HepG2 (cell line): Measurements from ENCODE around the gene SLC10A1. TPM values are rescaled to one million over a fixed set of nuclear protein-coding genes. Genes with fewer than 3 reads are reported as not detected.

Experiments used
- ARHGAP35 ChIP-seq: sonication (generic); formaldehyde crosslinking; IDR thresholded peaks from 2 replicates; pipeline ENCODE4 v1.9.0; 2022; ENCODE audit warnings: mild to moderate bottlenecking, inconsistent platforms, moderate library complexity, missing genetic modification reagents, borderline replicate concordance
- BCL6 ChIP-seq: IDR thresholded peaks from 2 replicates; pipeline ENCODE4 v1.6.1; 2016; ENCODE audit warnings: missing genetic modification reagents, missing compliant biosample characterization
- ELF3 ChIP-seq: IDR thresholded peaks from 2 replicates; pipeline ENCODE4 v1.6.1; 2016; ENCODE audit warnings: missing genetic modification reagents, missing compliant biosample characterization
- HNRNPK ChIP-seq: fragments of 200-400 bp; formaldehyde crosslinking; IDR thresholded peaks from 2 replicates; pipeline ENCODE4 v1.6.1; 2018; ENCODE audit warnings: low read length, low read depth, moderate library complexity, mild to moderate bottlenecking; ENCODE audit not compliant: poor library complexity, severe bottlenecking
- HNRNPUL1 ChIP-seq: fragments of 200-400 bp; formaldehyde crosslinking; IDR thresholded peaks from 2 replicates; pipeline ENCODE4 v1.6.1; 2017; ENCODE audit warnings: low read depth, mild to moderate bottlenecking, low read length, moderate library complexity
- HOXA9 ChIP-seq: sonication (generic); formaldehyde crosslinking; IDR thresholded peaks from 2 replicates; pipeline ENCODE4 v1.8.1; 2022; ENCODE audit warnings: missing genetic modification reagents, mild to moderate bottlenecking, moderate library complexity, borderline replicate concordance
- KLF15 ChIP-seq: sonication (generic); formaldehyde crosslinking; IDR thresholded peaks from 2 replicates; pipeline ENCODE4 v1.8.1; 2023; ENCODE audit warnings: borderline replicate concordance, mild to moderate bottlenecking, inconsistent platforms, missing genetic modification reagents, mixed read lengths
- MIER3 ChIP-seq: IDR thresholded peaks from 2 replicates; pipeline ENCODE4 v1.6.1; 2016; ENCODE audit warnings: missing compliant biosample characterization, borderline replicate concordance
- MIXL1 ChIP-seq: IDR thresholded peaks from 2 replicates; pipeline ENCODE4 v1.6.1; 2016
- MLXIP ChIP-seq: sonication (generic); formaldehyde crosslinking; IDR thresholded peaks from 2 replicates; pipeline ENCODE4 v1.9.0; 2021; ENCODE audit warnings: missing genetic modification reagents, borderline replicate concordance
- RBM22 ChIP-seq: fragments of 200-400 bp; formaldehyde crosslinking; optimal IDR thresholded peaks from 2 replicates; pipeline ENCODE3; 2017; ENCODE audit warnings: mild to moderate bottlenecking, low read length, moderate library complexity
- RFXANK ChIP-seq: IDR thresholded peaks from 2 replicates; pipeline ENCODE4 v1.6.1; 2016
- SP1 ChIP-seq, 2 experiments: fragments of 450-650 bp in 1 of 2; sonication (generic) in 1 of 2; formaldehyde crosslinking in 1 of 2; IDR thresholded peaks; 2 replicates each; pipeline versions ENCODE4 v1.4.0 to v1.6.1; 2016 to 2020; ENCODE audit warnings: missing genetic modification reagents in 1 of 2
- SP4 ChIP-seq: sonication (generic); formaldehyde crosslinking; IDR thresholded peaks from 2 replicates; pipeline ENCODE4 v1.8.1; 2023; ENCODE audit warnings: mild to moderate bottlenecking, missing genetic modification reagents
- SRSF4 ChIP-seq: fragments of 200-400 bp; formaldehyde crosslinking; IDR thresholded peaks from one replicate; pipeline ENCODE4 v1.6.1; 2018; ENCODE audit warnings: mild to moderate bottlenecking, low read depth, low read length, moderate library complexity; ENCODE audit not compliant: poor library complexity, severe bottlenecking
- TGIF2 ChIP-seq: IDR thresholded peaks from 2 replicates; pipeline ENCODE4 v1.6.1; 2016; ENCODE audit warnings: control low read depth, missing compliant biosample characterization
- THRA ChIP-seq: sonication (generic); formaldehyde crosslinking; IDR thresholded peaks from 2 replicates; pipeline ENCODE4 v1.4.0; 2020; ENCODE audit warnings: missing genetic modification reagents, borderline replicate concordance
- ZC3H13 ChIP-seq: sonication (generic); formaldehyde crosslinking; IDR thresholded peaks from 2 replicates; pipeline ENCODE4 v1.8.1; 2023; ENCODE audit warnings: mild to moderate bottlenecking, missing genetic modification reagents, moderate library complexity
- ZNF10 ChIP-seq: sonication (generic); formaldehyde crosslinking; IDR thresholded peaks from 2 replicates; pipeline ENCODE4 v1.4.0; 2020; ENCODE audit warnings: mild to moderate bottlenecking, low read depth, missing genetic modification reagents, borderline replicate concordance
- ZNF101 ChIP-seq: sonication (generic); formaldehyde crosslinking; IDR thresholded peaks from 2 replicates; pipeline ENCODE4 v1.4.0; 2020; ENCODE audit warnings: mild to moderate bottlenecking, low read depth, missing genetic modification reagents, borderline replicate concordance
- ZNF24 ChIP-seq: fragments of 450-650 bp; IDR thresholded peaks from 2 replicates; pipeline ENCODE4 v1.6.1; 2017; ENCODE audit warnings: antibody characterized with exemption, mild to moderate bottlenecking
- ZNF460 ChIP-seq: sonication (generic); formaldehyde crosslinking; IDR thresholded peaks from 2 replicates; pipeline ENCODE4 v1.5.1; 2020; ENCODE audit warnings: missing genetic modification reagents, mild to moderate bottlenecking, borderline replicate concordance
- polyA plus RNA-seq, 8 experiments: library from polyadenylated mRNA; depleted of rRNA in 3 of 8; stranded (reverse) in 7 of 8; unstranded in 1 of 8; fragments of >200 nt; fragmentation: Illumina TruSeq in 4 of 8; extraction: Trizol in 4 of 8; gene quantifications; 2 replicates each; pipeline versions ENCODE4 v1.2.1 to v1.2.3, GENCODE V29; 2011 to 2016; ENCODE audit warnings: low read depth in 4 of 8, missing spikeins in 1 of 8, mixed read lengths in 1 of 8; ENCODE audit not compliant: insufficient read depth in 1 of 8
- total RNA-seq, 5 experiments: library from RNA; depleted of rRNA; stranded (reverse); fragments of >200 nt; fragmentation: Illumina TruSeq; extraction: Trizol; gene quantifications; 2 replicates each; pipeline ENCODE4 v1.2.3, GENCODE V29; 2016; ENCODE audit warnings: low read depth in 1 of 5
- TF ChIP-seq, protein P1 (sequence below): sonication (generic); formaldehyde crosslinking; IDR thresholded peaks from 2 replicates; pipeline ENCODE4 v1.5.0; 2020; ENCODE audit warnings: missing genetic modification reagents

The SLC10A1 gene
- total and polyA plus RNA-seq, 2 of the 13 experiments (the other 11 are each of a cell fraction or from before 2014, with no cell fraction given): 0.17 TPM; not detected in 1

- no peak for TF ChIP-seq RFXANK (CRISPR knock-in tag)
- TF ChIP-seq ZNF101 (CRISPR knock-in tag): no peak
- TF ChIP-seq HNRNPK: peak; percentile 71
- TF ChIP-seq, protein P1, sequence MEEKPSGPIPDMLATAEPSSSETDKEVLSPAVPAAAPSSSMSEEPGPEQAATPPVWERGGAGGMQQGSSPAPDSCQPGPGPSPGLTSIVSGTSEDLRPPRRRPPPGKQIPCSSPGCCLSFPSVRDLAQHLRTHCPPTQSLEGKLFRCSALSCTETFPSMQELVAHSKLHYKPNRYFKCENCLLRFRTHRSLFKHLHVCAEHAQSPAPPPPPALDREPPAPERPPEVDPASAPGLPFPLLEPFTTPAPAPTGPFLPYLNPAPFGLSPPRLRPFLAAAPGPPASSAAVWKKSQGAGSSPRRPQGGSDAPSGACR (CRISPR knock-in tag): no peak; the same call in 1 of the 2 replicates
- no peak for TF ChIP-seq SP1 (IDR thresholded peaks at IDR 0.05)
- no peak; the same call in 1 of the 2 replicates for TF ChIP-seq SP1 (CRISPR knock-in tag; IDR thresholded peaks at IDR 0.05)
- no peak for TF ChIP-seq MIXL1 (CRISPR knock-in tag)
- no peak for TF ChIP-seq SP4
- no peak for TF ChIP-seq HOXA9 (CRISPR knock-in tag)
- TF ChIP-seq ZNF10 (CRISPR knock-in tag): no peak
- peak; percentile 14; the same call in 1 of the 2 replicates for TF ChIP-seq ZC3H13 (CRISPR knock-in tag)
- TF ChIP-seq ZNF24: no peak
- TF ChIP-seq ZNF460 (CRISPR knock-in tag): no peak
- no peak for TF ChIP-seq HNRNPUL1
- no peak; the same call in 1 of the 2 replicates for TF ChIP-seq MIER3 (CRISPR knock-in tag)
- 0 out of 2 replicates have a peak, but pooled peaks have one; percentile 45 for TF ChIP-seq THRA (CRISPR knock-in tag)
- no peak for TF ChIP-seq SRSF4
- no peak for TF ChIP-seq MLXIP (CRISPR knock-in tag)
- no peak for TF ChIP-seq KLF15 (CRISPR knock-in tag)
- peak; percentile 37 for TF ChIP-seq BCL6 (CRISPR knock-in tag)
- no peak for TF ChIP-seq TGIF2
- TF ChIP-seq ARHGAP35 (CRISPR knock-in tag): 0 out of 2 replicates have a peak, but pooled peaks have one; percentile 16
- no peak for TF ChIP-seq ELF3 (CRISPR knock-in tag)
- peak; percentile 82 for TF ChIP-seq RBM22
These were observed 29.6 kb downstream of the SLC10A1 start (continued) for GRCh38 chr14:69767369-69767999.
